CD14-positive monocyte (primary cell): ENCODE results near the gene SNAI3. TPM values are rescaled to one million over a fixed set of nuclear protein-coding genes. Genes with fewer than 3 reads are reported as not detected.
A peak's percentile ranks its signal among the peaks of the same experiment; 100 is the strongest.

Experiments used
- DNase-seq, 3 donors: peaks; one replicate each; pipeline ENCODE4 v3.0.0-alpha.2; 2011 to 2022
- H2AFZ ChIP-seq: 2 replicates; pipeline ENCODE4 v1.6.0; 2012; ENCODE audit warnings: mild to moderate bottlenecking, low read depth, low read length, inconsistent platforms; ENCODE audit not compliant: insufficient read depth, poor library complexity, severe bottlenecking
- H3K27ac ChIP-seq, 2 donors: 1 replicate in 1 of 2; 2 replicates in 1 of 2; pipeline ENCODE4 v1.5.1; 2012 to 2013; ENCODE audit warnings: low read length in 2 of 2, control low read depth in 1 of 2, inconsistent platforms in 1 of 2, low read depth in 1 of 2, mild to moderate bottlenecking in 1 of 2
- H3K27me3 ChIP-seq, 2 donors: one replicate each; pipeline versions ENCODE4 v1.6.0 to v1.6.1; 2011 to 2013; ENCODE audit warnings: low read length in 2 of 2; ENCODE audit not compliant: control insufficient read depth in 2 of 2, insufficient read depth in 2 of 2
- H3K36me3 ChIP-seq, 2 donors: replicated peaks in 1 of 2; 1 replicate in 1 of 2; 2 replicates in 1 of 2; pipeline versions ENCODE4 v1.5.1 to v1.6.1; 2012 to 2013; ENCODE audit warnings: low read length in 2 of 2, control low read depth in 1 of 2, inconsistent platforms in 1 of 2, mild to moderate bottlenecking in 1 of 2; ENCODE audit not compliant: insufficient read depth in 2 of 2, control insufficient read depth in 1 of 2
- H3K4me1 ChIP-seq, 2 donors: 1 replicate in 1 of 2; 2 replicates in 1 of 2; pipeline versions ENCODE4 v1.5.1 to v1.6.1; 2012 to 2013; ENCODE audit warnings: low read length in 2 of 2, control low read depth in 1 of 2, inconsistent platforms in 1 of 2, mild to moderate bottlenecking in 1 of 2, moderate library complexity in 1 of 2; ENCODE audit not compliant: insufficient read depth in 2 of 2, control insufficient read depth in 1 of 2
- H3K4me2 ChIP-seq: replicated peaks from 2 replicates; pipeline ENCODE3; 2012; ENCODE audit warnings: low read length, moderate library complexity, mild to moderate bottlenecking; ENCODE audit not compliant: poor library complexity, severe bottlenecking; ENCODE audit errors: extremely low read depth
- H3K4me3 ChIP-seq, 3 experiments: fragments of 200-600 bp in 1 of 3; sonication (generic) in 1 of 3; replicated peaks in 1 of 3; 1 replicate in 2 of 3; 2 replicates in 1 of 3; pipeline ENCODE4 v1.5.1; 2011 to 2013; ENCODE audit warnings: low read length in 3 of 3, mild to moderate bottlenecking in 3 of 3, control low read depth in 2 of 3, low read depth in 2 of 3, inconsistent platforms in 1 of 3, moderate library complexity in 1 of 3
- H3K79me2 ChIP-seq: 2 replicates; pipeline ENCODE4 v1.6.0; 2012; ENCODE audit warnings: mild to moderate bottlenecking, control low read depth, inconsistent platforms, low read length, moderate library complexity; ENCODE audit not compliant: insufficient read depth
- H3K9ac ChIP-seq: 2 replicates; pipeline ENCODE4 v1.6.0; 2017; ENCODE audit warnings: low read length, mild to moderate bottlenecking; ENCODE audit not compliant: insufficient read depth, poor library complexity, severe bottlenecking
- H3K9me3 ChIP-seq, 2 donors: replicated peaks in 1 of 2; 1 replicate in 1 of 2; 2 replicates in 1 of 2; pipeline versions ENCODE4 v1.5.1 to v1.6.1; 2012 to 2013; ENCODE audit warnings: low read length in 2 of 2, control low read depth in 1 of 2; ENCODE audit not compliant: control insufficient read depth in 1 of 2, insufficient read depth in 1 of 2
- H4K20me1 ChIP-seq: 2 replicates; pipeline ENCODE4 v1.6.0; 2012; ENCODE audit warnings: mild to moderate bottlenecking, low read length, control low read depth, moderate library complexity; ENCODE audit not compliant: insufficient read depth
- H3K27ac Mint-ChIP-seq, 7 donors: one replicate each; pipeline ENCODE4 v1.8.0; 2020; ENCODE audit warnings: mild to moderate bottlenecking in 7 of 7, mixed read lengths in 7 of 7, moderate library complexity in 6 of 7, inconsistent platforms in 2 of 7
- H3K27me3 Mint-ChIP-seq, 3 donors: one replicate each; pipeline ENCODE4 v1.8.0; 2021 to 2022; ENCODE audit warnings: low read depth in 3 of 3, mild to moderate bottlenecking in 3 of 3, mixed read lengths in 3 of 3, moderate library complexity in 3 of 3, inconsistent platforms in 1 of 3
- H3K36me3 Mint-ChIP-seq, 2 donors: one replicate each; pipeline ENCODE4 v1.8.0; 2020; ENCODE audit warnings: mixed read lengths in 2 of 2, inconsistent platforms in 1 of 2, mild to moderate bottlenecking in 1 of 2
- H3K4me1 Mint-ChIP-seq: one replicate; pipeline ENCODE4 v1.8.0; 2020; ENCODE audit warnings: mild to moderate bottlenecking, mixed read lengths
- H3K4me3 Mint-ChIP-seq, 2 donors: one replicate each; pipeline ENCODE4 v1.8.0; 2020; ENCODE audit warnings: mild to moderate bottlenecking in 2 of 2, mixed read lengths in 2 of 2, moderate library complexity in 1 of 2
- H3K9me3 Mint-ChIP-seq, 7 donors: one replicate each; pipeline ENCODE4 v1.8.0; 2020 to 2022; ENCODE audit warnings: mixed read lengths in 7 of 7, mild to moderate bottlenecking in 6 of 7, moderate library complexity in 6 of 7, inconsistent platforms in 2 of 7
- CTCF ChIP-seq: fragments of 200-600 bp; IDR thresholded peaks from one replicate; pipeline ENCODE4 v1.8.0; 2022; ENCODE audit warnings: antibody characterized with exemption, mild to moderate bottlenecking
- WGBS: methylation state at CpG from one replicate; pipeline ENCODE4 v1.1.5; 2013; ENCODE audit warnings: missing lambda C conversion rate; ENCODE audit not compliant: insufficient coverage; 5-methylcytosine and 5-hydroxymethylcytosine counted together
- intact Hi-C, 2 donors: fragments of 100-400 bp; cut with micrococcal nuclease; formaldehyde crosslinking; loops; one replicate each; pipeline versions ENCODE4 v1.15.0 to v1.15.1; 2023
- polyA plus RNA-seq, 3 donors: library from polyadenylated mRNA; depleted of rRNA in 1 of 3; unstranded in 2 of 3; stranded (reverse) in 1 of 3; fragments of 300-500 nt in 2 of 3; fragments of >200 nt in 1 of 3; fragmentation: Illumina TruSeq in 2 of 3; gene quantifications; 1 replicate in 2 of 3; 2 replicates in 1 of 3; pipeline ENCODE4 v1.2.3, GENCODE V29; 2012 to 2021

The SNAI3 gene
- polyA plus RNA-seq, 3 donors = 4.2 to 6.4 (median 5.3) TPM

DNA sequence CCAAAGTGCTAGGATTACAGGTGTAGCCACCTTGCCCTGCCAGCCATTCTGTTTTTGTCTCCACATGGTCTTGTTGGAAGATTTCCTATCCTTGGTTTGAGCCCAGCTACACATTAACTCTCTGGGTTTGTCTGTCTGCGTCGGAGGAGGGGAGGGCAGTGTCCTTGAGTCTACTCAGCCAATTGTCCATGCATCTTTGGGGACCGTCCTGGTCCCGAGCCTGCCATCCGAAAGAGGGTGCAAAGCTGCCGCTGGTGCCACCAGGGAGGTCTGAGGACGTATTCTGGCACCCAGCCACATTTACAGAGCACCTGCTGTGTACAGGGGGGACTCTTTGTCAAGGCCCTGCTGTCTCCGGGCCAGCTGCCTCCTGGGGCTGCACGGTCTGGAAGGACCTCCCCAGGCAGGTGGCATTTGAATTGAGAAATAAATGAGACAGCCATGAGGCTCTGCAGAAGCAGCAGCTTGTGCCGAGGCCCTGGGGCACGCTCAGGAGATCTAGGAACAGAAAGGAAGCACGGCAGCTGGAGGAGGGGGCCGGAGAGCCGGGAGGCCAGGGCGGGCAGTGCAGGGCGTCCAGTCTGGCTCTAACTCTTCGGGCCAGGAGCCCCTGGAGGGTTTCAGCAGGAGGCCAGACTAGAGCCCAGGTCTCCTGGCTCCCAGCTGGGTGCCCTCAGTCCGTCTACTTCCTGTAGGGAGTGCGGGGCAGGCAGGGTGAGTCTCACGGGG is 36.9 kb downstream of the SNAI3 start:
- 56% methylated on average over 19 of the region's 20 CpGs for WGBS
- Mint-ChIP-seq H3K27ac (peak overlapping the region; percentile 87 to 96 (median 94)), H3K36me3 (peaks cover 28 to 48% of the 10 kb centered on the region in 2 donors), H3K4me1 (peaks cover 36% of the 10 kb centered on the region), H3K27me3 (peaks cover 0 to 2% (median 0%) of the 10 kb centered on the region in 3 donors), H3K4me3 (peak overlapping the region; percentile 92 to 97), H3K9me3 (peaks cover 0 to 4% (median 0%) of the 10 kb centered on the region in 7 donors)
- H3K4me1 ChIP-seq = peaks cover 45 to 53% of the 10 kb centered on the region in 2 donors
- DNase-seq = no peak
- no peaks in the 10 kb centered on the region for H3K27me3 ChIP-seq
- H3K36me3 ChIP-seq = peaks cover 32 to 39% of the 10 kb centered on the region in 2 donors
- H3K79me2 ChIP-seq = peaks cover 62% of the 10 kb centered on the region
- H3K9ac ChIP-seq = peak overlapping the region; percentile 93
- peak overlapping the region; percentile 93 for H3K4me2 ChIP-seq
- H3K4me3 ChIP-seq = peak overlapping the region; percentile 79 to 100 (median 81)
- H2AFZ ChIP-seq = no peak overlapping the region
- peaks cover 64% of the 10 kb centered on the region for H4K20me1 ChIP-seq
- TF ChIP-seq CTCF = no peak
- intact Hi-C loops = no loop called here
- no peaks in the 10 kb centered on the region for H3K9me3 ChIP-seq
- H3K27ac ChIP-seq = peak overlapping the region; percentile 83 to 97

GRCh38 chr16:88647178-88648070 is 38.9 kb downstream of the SNAI3 start:
- Histone ChIP-seq H3K27ac (peak overlapping the region; percentile 33 to 58), H3K36me3 (peaks cover 45 to 53% of the 10 kb centered on the region in 2 donors), H3K27me3 (no peaks in the 10 kb centered on the region), H4K20me1 (peaks cover 84% of the 10 kb centered on the region), H3K9me3 (no peaks in the 10 kb centered on the region), H3K79me2 (peaks cover 64% of the 10 kb centered on the region), H3K4me3 (peak overlapping the region in 1 of 3 experiments; percentile 100), H3K9ac (peak overlapping the region; percentile 32), H2AFZ (no peak overlapping the region), H3K4me2 (peak overlapping the region; percentile 93), H3K4me1 (peaks cover 45 to 57% of the 10 kb centered on the region in 2 donors)
- intact Hi-C loops = no loop called here
- Mint-ChIP-seq H3K9me3 (peaks cover 0 to 4% (median 0%) of the 10 kb centered on the region in 7 donors), H3K27ac (peak overlapping the region in 4 of 7 donors; percentile 10 to 93 (median 33)), H3K4me3 (no peak overlapping the region), H3K36me3 (peaks cover 34 to 52% of the 10 kb centered on the region in 2 donors), H3K27me3 (peaks cover 0 to 2% (median 0%) of the 10 kb centered on the region in 3 donors), H3K4me1 (peaks cover 39% of the 10 kb centered on the region)
- no peak for DNase-seq
- 96% methylated on average over 11 of the region's 22 CpGs for WGBS
- no peak for TF ChIP-seq CTCF
